Measurements from ENCODE around the gene TEAD4.

The TEAD4 gene

DNA sequence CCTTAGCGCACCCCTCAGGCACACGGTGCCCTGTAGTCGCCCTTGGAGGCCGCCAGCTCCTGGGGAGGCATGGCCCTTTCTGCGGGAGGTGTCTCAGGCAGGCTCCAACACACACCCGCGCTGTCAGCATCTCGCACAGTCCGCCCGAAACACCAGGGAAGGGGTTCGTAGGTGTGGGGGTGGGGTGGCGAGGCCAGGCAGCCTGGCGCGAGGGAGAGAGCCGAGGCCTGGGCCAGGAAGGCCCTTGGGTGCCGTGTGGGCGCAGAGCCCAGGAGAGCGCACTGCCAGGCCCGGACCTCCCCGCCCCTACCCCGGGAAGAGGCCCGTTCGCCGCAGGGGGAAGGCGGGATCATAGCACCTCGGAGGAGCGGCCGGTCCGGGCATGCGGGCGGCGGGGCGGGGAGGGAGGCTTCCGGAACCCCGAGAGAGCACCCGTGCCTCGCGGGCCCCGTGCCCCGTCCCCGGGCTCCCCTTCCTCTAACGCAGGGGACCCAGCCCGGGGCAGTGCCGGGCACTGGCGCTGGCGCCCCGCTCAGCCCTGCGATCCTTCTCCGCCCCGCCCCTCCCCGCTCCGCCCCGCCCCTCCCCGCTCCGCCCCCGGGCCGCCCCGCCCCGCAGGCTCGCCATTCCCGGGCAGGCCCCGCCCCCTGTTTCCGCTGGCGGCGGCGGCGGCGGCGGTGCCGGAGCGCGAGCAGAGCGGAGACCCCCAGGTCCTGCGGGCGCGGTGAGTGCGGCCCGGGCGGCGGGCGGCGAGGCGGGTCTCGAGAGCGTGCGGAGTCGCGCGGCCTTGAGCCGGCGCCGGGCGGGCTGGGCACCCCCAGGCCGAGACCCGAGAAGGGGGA lies 117.8 kb downstream of the TEAD4 start, which contains the start of gene TSPAN9:
TSPAN9 (plus strand) TSS at position 650 of the 842 bp plus-strand sequence. CDS start 123,815 bp downstream, outside the sequence.
- TF ChIP-seq GATA2 (IDR thresholded peaks at IDR 0.05; ENCODE audit: low read depth, low read length) (no peak), GATA3 (IDR thresholded peaks at IDR 0.05; ENCODE audit: low read depth, low read length) (no peak)

DNA sequence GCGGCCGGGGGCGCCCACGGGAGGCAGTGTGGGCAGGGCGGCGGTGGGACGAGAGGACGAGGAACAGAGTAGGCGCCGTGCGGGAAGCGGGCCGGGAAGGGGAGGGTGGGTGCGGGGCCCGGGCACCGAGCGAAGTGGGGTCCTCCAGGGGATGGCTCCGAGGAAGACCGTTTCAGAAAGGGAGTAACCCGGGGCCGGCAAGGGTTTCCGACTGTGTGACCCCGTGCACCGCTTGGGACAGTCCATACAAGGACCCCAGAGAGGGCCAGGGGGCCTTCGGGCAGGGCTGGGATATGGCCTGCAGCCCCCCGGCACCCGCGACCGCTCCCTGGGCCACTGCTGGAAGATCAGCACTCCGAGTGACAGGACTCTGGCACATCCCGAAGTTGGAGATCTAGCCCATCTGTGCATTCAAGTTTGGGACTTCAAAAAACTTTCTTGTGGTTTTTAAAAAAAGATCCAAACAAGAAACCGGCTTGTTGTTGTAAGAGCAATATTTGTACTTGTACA lies 118.4 kb downstream of the TEAD4 start:
- TF ChIP-seq GATA2 (IDR thresholded peaks at IDR 0.05; ENCODE audit: low read depth, low read length) (no peak), GATA3 (IDR thresholded peaks at IDR 0.05; ENCODE audit: low read depth, low read length) (no peak)

DNA sequence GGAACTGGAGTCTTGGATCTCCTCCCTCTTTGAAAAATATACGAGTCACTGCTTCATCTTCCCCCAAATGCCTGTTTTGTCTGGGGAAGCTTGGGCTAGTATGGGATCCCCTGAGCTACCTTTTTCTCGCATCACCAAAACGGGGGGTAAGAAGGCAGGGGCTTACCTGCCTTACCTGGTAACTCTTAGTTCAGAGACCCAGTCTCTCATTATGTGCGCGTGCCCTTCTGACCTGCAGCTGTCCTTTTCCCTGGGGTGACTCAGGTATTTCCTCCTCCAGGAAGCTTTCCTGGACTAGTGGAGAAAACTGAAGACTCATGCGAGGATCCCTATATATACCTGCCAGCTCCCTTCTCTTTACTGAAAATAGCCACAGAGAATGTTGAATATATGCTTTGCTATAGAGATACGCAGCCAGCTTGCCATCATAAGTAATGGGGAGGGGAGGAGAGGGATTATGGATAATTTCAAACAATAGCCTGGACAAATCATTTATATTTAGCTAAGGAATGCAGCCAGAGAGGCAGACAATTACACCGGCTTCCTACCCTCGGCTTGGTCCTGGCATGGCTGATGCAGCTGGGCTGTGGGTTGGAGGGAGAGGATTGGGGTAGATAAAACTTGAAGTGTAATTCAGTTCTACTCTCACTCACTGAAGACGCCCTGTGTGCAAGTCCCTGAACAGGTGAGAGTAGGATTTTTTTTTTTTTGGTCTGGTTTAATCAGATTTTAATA lies 119.1 kb downstream of the TEAD4 start:
- TF ChIP-seq GATA3 (IDR thresholded peaks at IDR 0.05; ENCODE audit: low read depth, low read length) (no peak), GATA2 (IDR thresholded peaks at IDR 0.05; ENCODE audit: low read depth, low read length) (no peak)

DNA sequence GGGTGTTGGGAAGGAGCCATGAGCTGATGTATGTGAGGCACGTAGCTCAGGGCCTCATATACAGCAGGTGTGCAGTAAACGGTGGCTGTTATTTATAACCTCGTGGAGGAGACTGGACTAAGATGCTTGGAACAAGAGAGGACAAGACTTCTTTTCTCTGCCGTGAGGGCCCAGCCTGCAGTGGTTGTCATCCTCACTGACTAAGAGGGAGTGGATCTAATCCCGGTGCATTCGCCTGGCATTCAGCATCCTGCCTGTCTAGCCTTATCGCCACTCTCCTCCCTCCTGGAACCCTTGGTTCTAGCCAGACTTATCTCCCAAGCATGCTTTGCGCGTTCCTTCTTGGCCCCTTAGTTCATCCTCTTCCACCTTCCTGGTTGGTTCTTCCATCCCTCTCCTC lies 121.9 kb downstream of the TEAD4 start:
- TF ChIP-seq GATA3 (IDR thresholded peaks at IDR 0.05; ENCODE audit: low read depth, low read length) (no peak), GATA2 (IDR thresholded peaks at IDR 0.05; ENCODE audit: low read depth, low read length) (no peak)

DNA sequence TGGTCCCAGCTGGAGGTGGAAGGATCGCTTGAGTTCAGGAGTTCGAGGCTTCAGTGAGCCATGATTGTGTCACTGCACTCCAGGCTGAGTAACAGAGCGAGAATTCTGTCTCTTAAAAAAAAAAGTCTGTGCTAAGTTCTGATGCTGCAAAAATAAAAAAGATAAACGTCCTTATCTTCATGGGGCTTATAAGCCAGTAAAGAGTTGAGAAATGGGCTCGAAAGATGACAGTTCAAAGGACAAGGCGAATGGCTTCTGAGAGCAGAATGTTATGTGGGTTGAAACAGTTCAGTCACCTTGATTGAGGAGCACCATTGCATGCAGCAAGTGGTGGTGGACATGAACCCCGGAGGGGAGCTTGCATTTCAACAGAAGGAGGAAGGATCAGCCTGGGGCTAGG lies 122.7 kb downstream of the TEAD4 start:
- no peak for TF ChIP-seq GATA2 (IDR thresholded peaks at IDR 0.05; ENCODE audit: low read depth, low read length)
- no peak for TF ChIP-seq GATA3 (IDR thresholded peaks at IDR 0.05; ENCODE audit: low read depth, low read length)

DNA sequence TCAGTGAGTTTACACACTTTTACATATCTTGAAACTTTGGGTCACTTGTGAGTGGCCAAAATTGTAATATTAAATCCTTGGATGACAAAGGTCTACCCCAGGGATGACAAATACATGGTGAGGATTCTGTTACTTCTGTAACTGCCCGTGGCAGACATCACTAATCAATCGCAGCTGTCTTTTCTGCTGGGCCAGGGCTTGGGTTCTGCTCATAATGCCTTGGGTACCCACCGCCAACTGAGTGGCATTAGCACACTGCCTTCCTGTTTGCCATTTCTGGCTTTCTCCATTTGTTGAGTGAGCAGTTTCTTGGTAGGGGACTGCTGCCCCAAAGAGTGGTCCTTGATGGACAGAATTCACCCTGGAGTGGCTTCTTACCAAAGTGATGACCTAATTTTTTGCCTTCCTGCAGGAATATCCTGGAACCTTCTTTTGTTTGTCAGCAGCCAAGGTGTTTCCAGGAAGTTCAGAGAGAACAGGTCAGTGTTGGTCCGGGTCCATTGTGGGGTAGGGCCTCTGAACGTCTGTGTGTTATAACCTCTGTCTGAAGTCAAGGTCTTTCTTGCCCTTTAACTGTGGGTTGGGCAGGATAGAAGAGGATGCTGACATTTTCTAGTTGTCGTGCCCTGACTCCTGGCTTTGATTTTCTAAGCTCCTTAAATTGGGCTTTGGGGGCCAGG lies 124.2 kb downstream of the TEAD4 start:
- TF ChIP-seq GATA3 (IDR thresholded peaks at IDR 0.05; ENCODE audit: low read depth, low read length) (no peak), GATA2 (IDR thresholded peaks at IDR 0.05; ENCODE audit: low read depth, low read length) (no peak)

DNA sequence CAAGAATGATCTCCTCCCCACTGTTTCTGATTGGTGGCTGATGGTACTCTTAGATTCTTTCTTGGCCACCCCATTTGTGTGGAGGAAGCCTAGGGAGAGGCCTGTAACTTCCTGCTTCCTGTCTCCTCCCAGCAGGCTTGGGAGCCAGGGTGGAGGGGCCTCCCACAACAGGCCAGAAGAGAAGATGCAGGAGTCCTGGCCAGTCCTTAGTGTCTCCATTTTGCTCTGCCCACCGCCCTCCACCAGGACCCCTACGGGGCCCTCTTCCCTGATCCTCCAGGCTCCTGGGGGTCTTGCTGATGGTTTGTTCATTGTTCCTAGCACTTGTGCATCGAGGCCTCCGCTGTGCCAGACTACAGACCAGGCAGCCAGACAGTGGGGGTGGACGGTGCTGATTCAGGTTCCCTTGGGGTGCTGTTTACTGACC lies 124.7 kb downstream of the TEAD4 start:
- TF ChIP-seq GATA3 (IDR thresholded peaks at IDR 0.05; ENCODE audit: low read depth, low read length) (no peak), GATA2 (IDR thresholded peaks at IDR 0.05; ENCODE audit: low read depth, low read length) (no peak)

DNA sequence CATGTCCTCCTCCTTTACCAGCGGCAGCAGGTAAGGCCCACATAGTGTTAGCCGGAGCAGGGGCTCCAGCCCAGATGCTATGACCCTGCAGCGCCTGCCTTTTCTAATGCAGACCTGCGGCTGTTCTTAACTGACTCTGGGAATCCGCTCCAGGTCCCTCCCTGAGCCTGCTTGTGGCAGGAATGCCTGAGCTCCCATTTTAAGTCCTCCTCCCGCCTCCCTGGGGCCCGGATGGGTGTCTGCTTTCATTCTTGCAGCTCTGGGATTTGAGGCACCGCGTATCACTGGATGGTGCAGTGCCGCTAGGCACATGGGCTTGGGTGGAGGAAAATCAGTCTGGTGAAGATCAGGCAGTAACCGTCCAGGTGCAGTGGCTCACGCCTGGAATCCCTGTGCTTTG lies 125.5 kb downstream of the TEAD4 start:
- TF ChIP-seq GATA2 (IDR thresholded peaks at IDR 0.05; ENCODE audit: low read depth, low read length) (no peak), GATA3 (IDR thresholded peaks at IDR 0.05; ENCODE audit: low read depth, low read length) (no peak)

DNA sequence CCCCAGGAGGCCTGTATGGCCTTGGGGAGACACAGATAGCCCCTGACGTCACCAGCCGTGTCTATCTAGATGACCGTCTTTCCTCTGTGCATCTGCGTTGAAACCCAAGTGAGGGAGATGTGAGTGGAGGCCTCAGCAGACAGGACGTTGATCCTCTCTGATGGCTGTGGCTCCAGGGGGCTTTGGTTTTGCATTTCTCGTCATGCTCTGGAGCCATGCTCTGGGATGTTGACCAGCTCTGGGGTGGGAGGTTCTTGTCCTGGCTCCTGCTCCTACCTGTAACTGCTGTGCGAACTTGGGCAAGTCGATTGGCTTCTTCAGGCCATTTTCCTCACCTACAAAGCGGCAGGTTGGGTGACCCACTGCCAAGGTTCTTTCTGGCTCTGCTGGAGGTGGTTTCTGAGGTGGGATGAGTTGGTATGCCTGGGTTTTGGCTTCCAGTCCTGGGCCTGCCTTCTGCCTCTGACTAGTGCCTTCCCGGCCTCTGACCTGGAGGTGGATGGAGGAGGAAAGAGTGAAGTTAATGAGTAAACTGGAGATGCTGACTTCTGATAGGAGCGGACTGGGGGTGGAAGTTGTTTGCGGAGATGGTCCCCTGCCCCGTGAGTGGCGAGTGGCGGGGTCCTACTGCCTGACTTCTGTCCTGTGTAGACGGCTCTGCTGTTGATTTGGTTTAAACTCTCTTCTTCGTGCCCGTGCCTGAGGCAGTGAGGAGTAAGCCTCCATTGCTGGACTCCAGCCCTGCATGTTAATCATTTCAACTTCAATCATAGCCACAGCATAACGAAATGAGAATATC lies 126.3 kb downstream of the TEAD4 start:
- TF ChIP-seq GATA2 (IDR thresholded peaks at IDR 0.05; ENCODE audit: low read depth, low read length) (no peak), GATA3 (IDR thresholded peaks at IDR 0.05; ENCODE audit: low read depth, low read length) (no peak)

DNA sequence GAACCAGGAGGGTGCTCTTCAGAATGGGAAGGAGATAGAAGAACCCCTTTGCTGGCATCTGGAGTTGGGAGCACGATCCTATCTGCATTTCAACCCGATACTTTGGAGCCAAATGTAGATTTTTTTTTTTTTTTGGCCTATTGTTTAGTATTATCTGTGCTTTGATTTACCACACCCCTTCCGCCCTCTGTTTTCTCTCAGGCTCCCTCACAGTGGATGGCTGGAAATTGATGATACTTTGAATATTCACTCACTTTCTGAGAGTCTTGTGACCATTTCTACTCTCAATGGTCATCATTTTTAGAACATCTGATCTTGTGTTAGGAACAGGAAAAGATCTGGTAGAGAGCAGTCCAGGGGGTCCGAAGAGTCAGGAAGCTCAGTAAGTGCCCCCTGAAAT lies 127.0 kb downstream of the TEAD4 start:
- TF ChIP-seq GATA2 (IDR thresholded peaks at IDR 0.05; ENCODE audit: low read depth, low read length) (no peak), GATA3 (IDR thresholded peaks at IDR 0.05; ENCODE audit: low read depth, low read length) (no peak)

DNA sequence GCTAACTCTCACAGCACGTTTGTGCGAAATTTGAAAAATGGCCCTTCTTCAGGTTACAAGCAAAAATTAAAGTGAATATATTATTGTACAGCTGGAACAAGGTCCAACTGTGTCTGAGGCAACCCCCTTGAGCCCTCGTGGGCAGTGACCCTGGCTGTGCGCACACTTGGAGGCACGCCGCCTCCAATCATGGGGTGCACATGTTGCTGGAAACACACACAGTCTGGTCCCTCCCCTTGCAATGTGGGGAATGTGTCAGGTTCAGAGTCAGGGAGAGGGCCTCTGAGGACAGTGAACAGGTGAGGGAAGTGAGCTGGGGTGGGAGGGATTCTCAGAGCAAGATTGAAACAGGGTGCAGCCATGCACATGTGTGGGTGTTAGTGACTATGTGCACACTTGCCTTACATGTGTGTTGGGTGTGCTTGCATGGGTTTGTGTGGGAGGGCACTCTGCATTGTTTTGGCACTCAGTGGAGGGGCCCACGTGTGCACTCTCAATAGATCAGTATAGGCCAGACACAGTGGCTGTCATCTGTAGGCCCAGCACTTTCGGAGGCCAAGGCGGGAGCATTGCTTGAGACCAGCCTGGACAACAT lies 127.6 kb downstream of the TEAD4 start:
- TF ChIP-seq GATA3 (IDR thresholded peaks at IDR 0.05; ENCODE audit: low read depth, low read length) (no peak), GATA2 (IDR thresholded peaks at IDR 0.05; ENCODE audit: low read depth, low read length) (no peak)

DNA sequence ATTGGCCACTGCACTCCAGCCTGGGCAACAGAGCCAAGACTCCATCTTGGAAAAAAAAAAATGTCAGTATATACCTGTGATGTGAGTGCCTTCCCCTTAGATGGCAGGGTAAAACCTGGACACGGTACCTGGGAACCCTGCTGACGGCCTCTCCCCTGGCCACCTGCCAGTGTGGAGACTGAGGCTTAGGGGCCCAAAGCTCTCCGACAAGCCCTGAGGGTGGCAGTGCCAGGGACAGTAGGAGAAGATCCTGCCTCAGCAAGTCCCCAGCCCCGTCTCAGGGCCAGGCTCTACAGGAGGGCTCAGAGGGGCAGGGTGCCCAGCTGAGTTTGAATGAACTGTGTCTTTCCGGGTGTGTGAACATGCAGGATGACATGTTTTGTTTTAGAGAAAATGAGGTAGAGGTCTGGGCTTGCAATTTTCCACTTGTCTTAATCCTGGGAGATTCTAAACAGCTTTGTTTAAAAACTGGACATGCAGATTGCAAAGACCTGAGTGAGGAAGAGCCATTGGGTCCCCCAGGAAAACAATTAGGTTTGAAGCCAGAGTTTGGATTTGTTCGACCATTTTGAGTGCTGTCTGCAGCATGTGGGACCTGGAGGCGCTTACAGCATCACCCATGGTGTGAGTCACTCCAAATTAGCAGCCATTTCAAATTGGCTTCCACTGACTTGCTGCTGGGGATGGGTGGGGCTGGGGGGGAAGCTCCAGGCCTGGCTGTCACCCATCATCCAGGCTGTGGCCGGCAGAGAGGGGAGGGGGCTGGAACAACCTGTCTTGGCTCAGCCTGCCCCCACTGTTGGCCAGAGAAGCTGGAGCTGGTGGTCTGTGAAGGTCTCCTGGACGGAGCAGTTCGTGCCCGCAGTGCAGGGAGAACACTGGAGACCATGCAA lies 128.8 kb downstream of the TEAD4 start:
- no peak for TF ChIP-seq GATA3 (IDR thresholded peaks at IDR 0.05; ENCODE audit: low read depth, low read length)
- no peak for TF ChIP-seq GATA2 (IDR thresholded peaks at IDR 0.05; ENCODE audit: low read depth, low read length)
